ENCODE data around the gene PRDM15.
"Not testable (repeated sequence)": the region's sequence is repeated elsewhere in the genome, so short reads cannot be mapped to it uniquely, and the experiment has no call there.

The PRDM15 gene

GRCh38 chr21:41801321-41802197 is 77.6 kb downstream of the PRDM15 start:
- DNase-seq: no peak

DNA sequence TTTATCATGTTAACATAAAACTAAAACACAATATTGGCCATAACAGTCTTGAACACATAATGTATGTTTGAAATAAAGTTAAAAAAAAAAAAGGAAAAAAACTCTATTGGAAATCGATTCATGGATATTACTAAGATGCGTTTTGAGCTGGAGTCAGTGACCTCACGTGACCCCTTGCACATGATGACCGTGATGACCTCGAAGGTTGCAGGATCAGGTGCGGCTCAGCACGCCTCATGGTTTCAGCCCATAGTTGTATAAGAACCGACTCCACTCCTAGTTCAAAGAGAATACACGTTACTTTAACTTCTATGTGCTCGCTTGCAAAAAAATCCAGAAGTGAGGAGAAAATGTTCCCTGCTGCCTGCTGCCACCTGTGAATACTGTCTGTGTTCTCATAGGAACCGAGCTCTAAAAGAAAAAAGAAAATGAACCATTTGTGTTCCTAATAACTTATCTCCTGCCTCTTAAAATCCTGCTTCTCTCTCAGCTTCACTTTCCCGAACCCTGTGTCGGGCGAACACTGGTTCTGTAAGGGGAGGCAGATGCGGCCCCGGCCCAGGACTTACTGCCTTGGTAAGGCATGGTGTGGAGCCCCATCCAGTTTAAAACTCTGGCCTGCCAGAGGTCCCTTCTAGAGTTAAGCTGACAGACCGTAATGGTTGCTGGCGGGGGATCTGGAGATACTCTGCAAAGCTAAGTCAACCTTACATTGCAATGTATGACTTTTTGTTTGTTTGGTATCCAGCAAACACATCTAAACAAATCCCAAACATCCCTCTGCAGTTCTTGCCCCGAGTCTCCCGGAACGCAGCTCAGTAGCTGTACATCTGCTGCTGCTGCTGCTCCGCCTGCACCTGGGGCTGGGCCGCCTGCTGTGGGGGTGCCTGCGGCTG is 78.5 kb downstream of the PRDM15 start:
- DNase-seq: no peak

- no peak for DNase-seq
Observed at GRCh38 chr21:41799763-41800162, 79.4 kb downstream of the PRDM15 start.

DNA sequence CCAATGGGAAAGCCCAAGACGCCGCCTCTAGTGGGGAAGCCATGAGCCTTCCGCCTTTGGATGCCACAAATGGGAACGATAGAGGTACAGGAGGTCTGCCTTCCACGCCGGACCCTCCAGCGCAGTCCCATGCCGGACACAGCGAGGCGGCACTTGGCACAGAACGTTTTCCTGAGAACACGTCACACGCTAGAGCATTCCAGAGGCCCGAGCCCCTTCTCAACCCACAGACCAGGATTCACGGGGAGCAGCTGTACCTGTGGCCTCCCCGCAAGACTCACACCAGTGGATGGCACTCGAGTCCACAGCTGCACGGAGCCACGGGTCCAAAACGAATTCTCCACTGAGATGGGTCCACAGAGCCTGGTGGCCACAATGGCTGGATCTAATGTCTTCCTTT is 80.8 kb downstream of the PRDM15 start:
- DNase-seq: no peak

DNA sequence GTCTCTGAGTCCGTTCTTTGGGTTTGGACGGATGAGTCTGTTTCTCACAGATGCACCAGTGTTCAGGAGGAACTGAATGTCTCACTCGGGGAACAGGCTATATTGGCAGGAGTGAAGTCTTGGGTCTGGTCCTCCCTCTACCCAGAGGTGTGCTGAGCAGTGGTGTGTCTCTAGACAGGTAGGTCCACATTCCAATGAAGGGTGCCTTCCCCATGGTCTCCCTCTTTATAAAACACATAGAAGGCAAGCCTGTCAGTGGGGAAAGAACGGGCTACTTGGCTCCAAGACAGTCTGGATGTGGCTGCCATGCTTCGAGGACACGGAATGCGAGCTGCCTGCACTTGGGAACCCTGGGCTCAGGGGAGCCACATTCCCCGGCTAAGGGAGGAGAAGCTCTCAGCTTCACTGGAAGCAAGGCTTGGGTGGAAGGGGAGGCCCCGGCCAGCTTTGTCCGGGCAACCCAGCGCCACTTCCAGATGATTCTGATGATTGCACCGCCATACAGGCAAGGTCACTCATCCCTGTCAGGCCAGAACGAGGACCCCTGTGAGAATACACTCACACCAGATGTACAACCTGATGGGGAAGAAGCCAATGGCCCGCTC is 82.6 kb downstream of the PRDM15 start:
- DNase-seq: no peak

- DNase-seq: no peak
Observed at GRCh38 chr21:41795726-41796125, 83.4 kb downstream of the PRDM15 start.

DNA sequence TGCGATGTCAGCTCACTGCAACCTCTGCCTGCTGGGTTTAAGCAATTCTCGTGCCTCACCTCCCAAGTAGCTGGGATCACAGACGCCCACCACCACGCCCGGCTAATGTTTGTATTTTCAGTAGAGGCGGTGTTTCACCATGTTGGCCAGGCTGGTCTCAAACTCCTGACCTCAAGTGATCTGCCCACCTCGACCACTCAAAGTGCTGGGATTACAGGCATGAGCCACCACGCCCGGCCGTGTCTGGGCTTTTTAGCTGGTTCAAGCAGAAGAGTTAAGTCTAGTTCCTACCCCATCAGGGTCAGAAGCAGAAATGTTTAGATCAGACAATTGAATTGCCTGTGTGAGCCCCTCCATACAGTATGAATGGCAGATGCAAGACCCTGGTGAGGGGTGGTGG is 84.5 kb downstream of the PRDM15 start:
- no peak for DNase-seq

GRCh38 chr21:41792711-41793110 is 86.4 kb downstream of the PRDM15 start:
- DNase-seq: no peak

GRCh38 chr21:41786509-41786987 is 92.6 kb downstream of the PRDM15 start:
- DNase-seq: no peak

- DNase-seq: not testable (repeated sequence)
Observed at GRCh38 chr21:41785262-41785661, 93.9 kb downstream of the PRDM15 start.

DNA sequence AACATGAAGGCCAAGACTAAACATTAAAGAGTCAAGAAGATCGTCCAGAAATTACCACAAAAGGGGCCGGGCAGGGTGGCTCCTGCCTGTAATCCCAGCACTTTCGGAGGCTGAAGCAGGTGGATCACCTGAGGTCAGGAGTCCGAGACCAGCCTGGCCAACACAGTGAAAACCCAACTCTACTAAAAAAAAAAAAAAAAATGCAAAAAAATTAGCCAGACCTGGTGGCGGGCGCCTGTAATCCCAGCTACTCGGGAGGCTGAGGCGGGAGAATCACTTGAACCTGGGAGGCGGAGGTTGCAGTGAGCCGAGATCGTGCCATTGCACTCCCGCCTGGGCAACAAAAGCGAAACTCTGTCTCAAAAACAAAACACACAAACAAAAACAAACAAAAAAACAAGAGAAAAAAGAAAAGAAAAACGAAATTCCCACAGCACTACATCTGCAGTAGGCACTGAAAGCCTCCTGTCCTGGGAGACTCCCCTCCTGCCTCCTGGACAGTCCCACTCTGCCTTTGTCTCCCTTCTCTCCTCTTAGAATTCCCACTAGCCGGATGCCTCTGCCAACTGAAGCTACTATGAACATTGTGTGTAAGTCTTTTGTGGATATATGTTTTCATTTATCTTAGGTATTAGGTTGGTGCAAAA is 94.6 kb downstream of the PRDM15 start:
- no peak for DNase-seq

- no peak for DNase-seq
Observed at GRCh38 chr21:41783476-41784180, 95.5 kb downstream of the PRDM15 start.

- no peak for DNase-seq
Observed at GRCh38 chr21:41781050-41781410, 98.1 kb downstream of the PRDM15 start.

- no peak for DNase-seq
Observed at GRCh38 chr21:41780337-41781049, 98.7 kb downstream of the PRDM15 start.

DNA sequence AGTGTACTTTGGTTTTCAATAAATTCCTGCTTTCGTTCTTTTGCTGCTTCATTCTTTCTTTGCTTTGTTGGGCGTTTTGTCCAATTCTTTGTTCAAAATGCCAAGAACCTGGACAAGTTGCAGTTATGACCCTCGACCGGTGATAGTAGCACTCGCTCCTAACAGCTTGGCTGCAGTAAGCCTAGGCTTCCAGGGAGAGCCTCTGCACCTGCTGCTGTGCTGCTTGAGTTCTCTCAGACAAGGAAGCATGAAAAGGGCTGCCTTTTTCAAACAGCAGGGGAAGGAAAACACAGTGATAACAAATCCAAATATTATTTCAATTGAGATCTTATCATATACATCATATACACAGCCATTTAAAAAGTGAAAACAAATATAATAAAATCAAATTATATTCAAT is 99.5 kb downstream of the PRDM15 start:
- DNase-seq: peak in 1 of 2 experiments; percentile 49

GRCh38 chr21:41778930-41779600 is 100.1 kb downstream of the PRDM15 start:
- peak in 1 of 2 experiments; percentile 55 for DNase-seq

GRCh38 chr21:41777951-41778815 is 101.0 kb downstream of the PRDM15 start:
- peak; percentile 67 to 84 for DNase-seq

GRCh38 chr21:41776778-41777177 is 102.4 kb downstream of the PRDM15 start:
- DNase-seq: no peak

DNA sequence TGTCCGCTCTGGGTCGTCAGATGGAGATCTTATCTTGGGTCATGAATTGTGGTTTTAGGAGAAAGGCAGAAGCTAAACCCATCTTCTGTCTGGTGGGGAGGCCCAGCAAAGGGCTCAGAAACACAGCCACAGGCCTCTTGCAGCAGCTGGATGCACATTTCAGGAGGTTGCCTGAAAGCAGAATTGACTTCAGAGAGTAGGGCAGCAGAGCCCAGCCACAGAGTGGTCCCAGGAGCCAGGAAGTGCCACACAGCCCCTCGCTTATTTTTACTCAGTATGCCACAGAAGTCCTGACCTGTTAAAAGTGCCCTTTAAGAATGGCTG is 104.0 kb downstream of the PRDM15 start:
- DNase-seq: no peak

Data from NCI-H524 (cell line).